K562 (cell line): Measurements from ENCODE around the gene KMO. TPM values are rescaled to one million over a fixed set of nuclear protein-coding genes. Genes with fewer than 3 reads are reported as not detected.

Source experiments
- MXI1 ChIP-seq: IDR thresholded peaks from 2 replicates; pipeline ENCODE4 v1.6.1; 2011; ENCODE audit warnings: low read depth, mild to moderate bottlenecking, improper control_type of control experiment, low read length
- RCOR1 ChIP-seq, 2 experiments: IDR thresholded peaks; 2 replicates each; pipeline ENCODE4 v1.6.1; 2012; ENCODE audit warnings: low read depth in 2 of 2, low read length in 2 of 2, borderline replicate concordance in 1 of 2, improper control_type of control experiment in 1 of 2
- ZBTB11 ChIP-seq, 3 experiments: fragments of 200-800 bp in 1 of 3; fragments of 250-450 bp in 1 of 3; fragments of 450-650 bp in 1 of 3; sonication (Bioruptor Pico) in 1 of 3; sonication (Bioruptor generic) in 1 of 3; formaldehyde crosslinking in 1 of 3; IDR thresholded peaks; 2 replicates each; pipeline versions ENCODE4 v1.6.1 to v1.8.0; 2016 to 2022; ENCODE audit warnings: mild to moderate bottlenecking in 2 of 3, missing genetic modification characterization in 2 of 3, missing compliant biosample characterization in 1 of 3, moderate library complexity in 1 of 3
- ZSCAN29 ChIP-seq: fragments of 450-650 bp; IDR thresholded peaks from 2 replicates; pipeline ENCODE4 v1.6.1; 2017
- polyA plus RNA-seq, 8 experiments: library from polyadenylated mRNA; depleted of rRNA in 4 of 8; stranded (reverse) in 5 of 8; unstranded in 3 of 8; fragments of >200 nt; fragmentation: Nextera tagmentation in 2 of 8; fragmentation: Illumina TruSeq in 1 of 8; extraction: Ambion mirVana in 2 of 8; extraction: Trizol in 1 of 8; gene quantifications; 2 replicates each; pipeline versions ENCODE4 v1.2.1 to v1.2.3, GENCODE V29; 2011 to 2014; ENCODE audit warnings: inconsistent platforms in 1 of 8, missing spikeins in 1 of 8
- total RNA-seq, 7 experiments: library from RNA; depleted of rRNA in 6 of 7; stranded (reverse); fragments of >200 nt in 6 of 7; fragmentation: Illumina TruSeq in 2 of 7; extraction: Trizol in 2 of 7; gene quantifications; 2 replicates each; pipeline versions ENCODE4 v1.2.1 to v1.2.3, GENCODE V29; 2011 to 2021; ENCODE audit warnings: low replicate concordance in 1 of 7
- TF ChIP-seq, protein P1 (sequence below): fragments of 250-450 bp; sonication (Bioruptor Pico); IDR thresholded peaks from 2 replicates; pipeline ENCODE4 v1.9.0; 2021; ENCODE audit warnings: mild to moderate bottlenecking, inconsistent platforms

The KMO gene
- total and polyA plus RNA-seq, 9 of the 15 experiments (the other 6 are each of a cell fraction or from before 2014, with no cell fraction given), result 0.01 to 0.11 (median 0.01) TPM; not detected in 6

GRCh38 chr1:241527146-241527545 is 5.0 kb upstream of the KMO start (continued):
- TF ChIP-seq ZBTB11 (CRISPR knock-in tag; IDR thresholded peaks at IDR 0.05), result 0 out of 6 replicates have a peak, but pooled peaks of 1 of the 3 experiments have one; percentile 22
- peak in 1 of 2 experiments; percentile 37; a peak in 1 of 4 replicates for TF ChIP-seq RCOR1 (IDR thresholded peaks at IDR 0.05; ENCODE audit: borderline replicate concordance in 1 of 2, low read depth in 2 of 2, low read length in 2 of 2)
- TF ChIP-seq MXI1, result no peak
- no peak for TF ChIP-seq ZSCAN29
- TF ChIP-seq, protein P1, sequence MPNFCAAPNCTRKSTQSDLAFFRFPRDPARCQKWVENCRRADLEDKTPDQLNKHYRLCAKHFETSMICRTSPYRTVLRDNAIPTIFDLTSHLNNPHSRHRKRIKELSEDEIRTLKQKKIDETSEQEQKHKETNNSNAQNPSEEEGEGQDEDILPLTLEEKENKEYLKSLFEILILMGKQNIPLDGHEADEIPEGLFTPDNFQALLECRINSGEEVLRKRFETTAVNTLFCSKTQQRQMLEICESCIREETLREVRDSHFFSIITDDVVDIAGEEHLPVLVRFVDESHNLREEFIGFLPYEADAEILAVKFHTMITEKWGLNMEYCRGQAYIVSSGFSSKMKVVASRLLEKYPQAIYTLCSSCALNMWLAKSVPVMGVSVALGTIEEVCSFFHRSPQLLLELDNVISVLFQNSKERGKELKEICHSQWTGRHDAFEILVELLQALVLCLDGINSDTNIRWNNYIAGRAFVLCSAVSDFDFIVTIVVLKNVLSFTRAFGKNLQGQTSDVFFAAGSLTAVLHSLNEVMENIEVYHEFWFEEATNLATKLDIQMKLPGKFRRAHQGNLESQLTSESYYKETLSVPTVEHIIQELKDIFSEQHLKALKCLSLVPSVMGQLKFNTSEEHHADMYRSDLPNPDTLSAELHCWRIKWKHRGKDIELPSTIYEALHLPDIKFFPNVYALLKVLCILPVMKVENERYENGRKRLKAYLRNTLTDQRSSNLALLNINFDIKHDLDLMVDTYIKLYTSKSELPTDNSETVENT (CRISPR knock-in tag), result no peak
